Measurements from ENCODE around the gene ACP3. TPM values are rescaled to one million over a fixed set of nuclear protein-coding genes. Genes with fewer than 3 reads are reported as not detected.

ACP3 gene
- total RNA-seq, 2 experiments from 2014 or later = not detected

DNA sequence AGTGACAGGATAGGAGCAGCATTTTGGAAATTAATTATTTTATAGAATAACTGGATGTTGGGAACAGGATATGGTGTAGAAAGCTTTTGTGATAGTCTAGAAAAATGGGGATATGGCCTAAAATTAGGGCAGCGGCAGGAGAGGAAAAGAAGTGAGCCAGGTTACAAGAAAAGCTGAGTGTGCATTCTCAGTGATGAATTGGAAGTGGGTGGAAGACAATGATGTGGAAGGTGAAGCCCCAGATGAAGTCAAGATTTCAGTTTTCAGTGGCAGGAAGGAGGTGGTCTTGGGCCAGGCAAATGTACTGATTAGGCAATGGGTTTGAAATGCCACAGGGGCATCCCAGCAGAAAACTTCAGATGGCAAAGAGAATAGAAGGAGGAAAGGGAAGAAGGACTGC is 33.6 kb downstream of the ACP3 start:
- Histone ChIP-seq H3K27me3 (ENCODE audit: control insufficient read depth in 1 of 2, insufficient read depth in 2 of 2, low read length in 2 of 2) (no peaks in the 10 kb centered on the region), H3K27ac (ENCODE audit: low read depth in 1 of 2, low read length in 2 of 2) (no peak overlapping the region), H3K9me3 (ENCODE audit: control insufficient read depth in 1 of 2, insufficient read depth in 1 of 2, low read length in 2 of 2) (no peaks in the 10 kb centered on the region), H3K4me1 (ENCODE audit: insufficient read depth, low read length) (no peaks in the 10 kb centered on the region), H3K36me3 (ENCODE audit: insufficient read depth, low read length) (no peaks in the 10 kb centered on the region), H3K4me3 (ENCODE audit: low read length) (no peak overlapping the region)
- no peak overlapping the region for H3K4me3 Mint-ChIP-seq
- DNase-seq = no peak
- H3K9me3 Mint-ChIP-seq = no peaks in the 10 kb centered on the region
- H3K27me3 Mint-ChIP-seq = peaks cover 12% of the 10 kb centered on the region
- intact Hi-C loops (cut with DNase I, micrococcal nuclease) = loop anchor here (2.0 to 10.0 kb wide), 3 partner anchors 136 to 292 kb away; no protein-coding TSS in a partner anchor
- POLR2A ChIA-PET = no interaction called here
- no peak overlapping the region for H3K27ac Mint-ChIP-seq
- CTCF ChIA-PET = interaction anchor here (1.8 kb wide), 1 partner anchor 18 kb away, joined by 5 read pairs; no protein-coding TSS in a partner anchor
- TF ChIP-seq, protein P1, sequence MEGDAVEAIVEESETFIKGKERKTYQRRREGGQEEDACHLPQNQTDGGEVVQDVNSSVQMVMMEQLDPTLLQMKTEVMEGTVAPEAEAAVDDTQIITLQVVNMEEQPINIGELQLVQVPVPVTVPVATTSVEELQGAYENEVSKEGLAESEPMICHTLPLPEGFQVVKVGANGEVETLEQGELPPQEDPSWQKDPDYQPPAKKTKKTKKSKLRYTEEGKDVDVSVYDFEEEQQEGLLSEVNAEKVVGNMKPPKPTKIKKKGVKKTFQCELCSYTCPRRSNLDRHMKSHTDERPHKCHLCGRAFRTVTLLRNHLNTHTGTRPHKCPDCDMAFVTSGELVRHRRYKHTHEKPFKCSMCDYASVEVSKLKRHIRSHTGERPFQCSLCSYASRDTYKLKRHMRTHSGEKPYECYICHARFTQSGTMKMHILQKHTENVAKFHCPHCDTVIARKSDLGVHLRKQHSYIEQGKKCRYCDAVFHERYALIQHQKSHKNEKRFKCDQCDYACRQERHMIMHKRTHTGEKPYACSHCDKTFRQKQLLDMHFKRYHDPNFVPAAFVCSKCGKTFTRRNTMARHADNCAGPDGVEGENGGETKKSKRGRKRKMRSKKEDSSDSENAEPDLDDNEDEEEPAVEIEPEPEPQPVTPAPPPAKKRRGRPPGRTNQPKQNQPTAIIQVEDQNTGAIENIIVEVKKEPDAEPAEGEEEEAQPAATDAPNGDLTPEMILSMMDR (IDR thresholded peaks at IDR 0.05) = no peak
- no peaks in the 10 kb centered on the region for H3K4me1 Mint-ChIP-seq (ENCODE audit: low read depth)
- H3K36me3 Mint-ChIP-seq (ENCODE audit: low read depth) = no peaks in the 10 kb centered on the region
- no peak for ATAC-seq (ENCODE audit: poor library complexity)

DNA sequence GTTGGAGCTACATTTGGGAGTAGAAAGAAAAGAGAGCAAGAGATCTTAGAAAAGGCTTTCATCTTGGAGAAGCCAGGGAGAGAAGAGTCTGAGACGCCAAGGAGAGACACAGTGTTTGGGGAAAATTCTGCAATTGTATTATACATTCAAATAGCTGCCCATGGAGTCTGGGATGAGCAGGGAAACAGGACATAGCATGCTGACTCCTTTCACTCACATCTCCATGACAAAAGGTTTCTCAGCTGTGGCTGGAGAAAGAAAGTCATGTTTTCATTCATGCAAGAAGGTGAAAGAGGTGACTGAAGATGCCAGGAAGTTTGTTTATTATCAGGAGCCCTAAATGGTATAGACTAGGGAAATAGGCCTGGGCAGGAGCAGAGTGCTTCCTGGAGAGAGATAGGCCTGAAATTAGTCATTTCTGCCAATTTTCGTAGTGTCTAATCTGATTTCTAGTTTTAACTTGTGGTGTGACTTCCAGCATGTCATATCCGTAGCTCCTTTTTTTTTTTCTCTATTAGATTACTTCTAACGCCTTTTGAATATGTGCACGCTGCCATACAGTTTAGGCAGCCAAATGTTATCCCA is 34.1 kb downstream of the ACP3 start:
- ChIA-PET CTCF (interaction anchor here (1.8 kb wide), 1 partner anchor 19 kb away, joined by 5 read pairs; no protein-coding TSS in a partner anchor), POLR2A (no interaction called here)
- no peaks in the 10 kb centered on the region for H3K36me3 ChIP-seq (ENCODE audit: insufficient read depth, low read length)
- H3K27me3 ChIP-seq (ENCODE audit: control insufficient read depth in 1 of 2, insufficient read depth in 2 of 2, low read length in 2 of 2) = no peaks in the 10 kb centered on the region
- intact Hi-C loops (cut with DNase I, micrococcal nuclease) = loop anchor here (2.0 to 10.0 kb wide), 3 partner anchors 136 to 291 kb away; no protein-coding TSS in a partner anchor
- Mint-ChIP-seq H3K4me3 (no peak overlapping the region), H3K36me3 (ENCODE audit: low read depth) (no peaks in the 10 kb centered on the region), H3K27ac (no peak overlapping the region), H3K27me3 (peaks cover 10% of the 10 kb centered on the region), H3K9me3 (no peaks in the 10 kb centered on the region), H3K4me1 (ENCODE audit: low read depth) (no peaks in the 10 kb centered on the region)
- no peak overlapping the region for H3K4me3 ChIP-seq (ENCODE audit: low read length)
- no peak overlapping the region for H3K27ac ChIP-seq (ENCODE audit: low read depth in 1 of 2, low read length in 2 of 2)
- H3K9me3 ChIP-seq (ENCODE audit: control insufficient read depth in 1 of 2, insufficient read depth in 1 of 2, low read length in 2 of 2) = no peaks in the 10 kb centered on the region
- H3K4me1 ChIP-seq (ENCODE audit: insufficient read depth, low read length) = no peaks in the 10 kb centered on the region
- TF ChIP-seq, protein P1 (IDR thresholded peaks at IDR 0.05) = no peak
- ATAC-seq (ENCODE audit: poor library complexity) = no peak
- no peak for DNase-seq

DNA sequence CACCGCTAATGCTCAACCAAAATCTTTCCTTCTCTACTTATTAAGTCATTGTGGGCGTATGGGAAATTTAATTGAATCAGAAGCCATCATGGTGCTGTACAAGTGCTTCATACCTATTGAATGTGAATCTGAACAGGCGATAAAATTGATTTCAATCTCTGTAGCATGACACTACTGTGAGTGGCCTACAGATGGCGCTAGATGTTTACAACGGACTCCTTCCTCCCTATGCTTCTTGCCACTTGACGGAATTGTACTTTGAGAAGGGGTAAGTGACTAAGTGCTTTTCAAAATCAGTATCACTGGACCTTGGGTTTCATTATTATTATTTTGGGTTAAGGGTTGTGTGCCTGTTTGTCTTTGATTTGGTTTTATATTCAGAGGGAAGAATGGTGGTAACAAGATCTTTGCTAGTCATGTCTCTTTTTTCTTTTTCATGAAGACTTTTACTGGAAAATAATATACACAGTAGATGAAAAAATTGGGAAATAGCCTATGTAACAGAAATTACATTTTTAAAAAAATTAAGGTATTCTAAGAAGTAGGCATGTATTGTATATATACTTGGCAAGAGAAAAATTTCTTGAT is 35.4 kb downstream of the ACP3 start:
- Mint-ChIP-seq H3K9me3 (no peaks in the 10 kb centered on the region), H3K4me3 (no peak overlapping the region), H3K27ac (no peak overlapping the region), H3K27me3 (peaks cover 10% of the 10 kb centered on the region), H3K4me1 (ENCODE audit: low read depth) (no peaks in the 10 kb centered on the region), H3K36me3 (ENCODE audit: low read depth) (no peaks in the 10 kb centered on the region)
- no peaks in the 10 kb centered on the region for H3K27me3 ChIP-seq (ENCODE audit: control insufficient read depth in 1 of 2, insufficient read depth in 2 of 2, low read length in 2 of 2)
- ChIA-PET POLR2A (no interaction called here), CTCF (interaction anchor here (0.7 to 1.8 kb wide), 4 partner anchors 9 to 289 kb away, joined by 3 to 6 read pairs (median 4); no protein-coding TSS in a partner anchor)
- ATAC-seq (ENCODE audit: poor library complexity) = peak; percentile 88
- no peak overlapping the region for H3K27ac ChIP-seq (ENCODE audit: low read depth in 1 of 2, low read length in 2 of 2)
- TF ChIP-seq, protein P1 (IDR thresholded peaks at IDR 0.05) = peak; percentile 95
- H3K9me3 ChIP-seq (ENCODE audit: control insufficient read depth in 1 of 2, insufficient read depth in 1 of 2, low read length in 2 of 2) = no peaks in the 10 kb centered on the region
- H3K4me1 ChIP-seq (ENCODE audit: insufficient read depth, low read length) = no peaks in the 10 kb centered on the region
- H3K4me3 ChIP-seq (ENCODE audit: low read length) = no peak overlapping the region
- peak; percentile 18 to 79 (median 54) for DNase-seq
- H3K36me3 ChIP-seq (ENCODE audit: insufficient read depth, low read length) = no peaks in the 10 kb centered on the region
- intact Hi-C loops (cut with DNase I, micrococcal nuclease) = loop anchor here (1.0 to 10.0 kb wide), 4 partner anchors 47 to 290 kb away; no protein-coding TSS in a partner anchor

Measured in CD4-positive, alpha-beta T cell (primary cell).